ENCODE results near the gene ADH7.

Gene ADH7

DNA sequence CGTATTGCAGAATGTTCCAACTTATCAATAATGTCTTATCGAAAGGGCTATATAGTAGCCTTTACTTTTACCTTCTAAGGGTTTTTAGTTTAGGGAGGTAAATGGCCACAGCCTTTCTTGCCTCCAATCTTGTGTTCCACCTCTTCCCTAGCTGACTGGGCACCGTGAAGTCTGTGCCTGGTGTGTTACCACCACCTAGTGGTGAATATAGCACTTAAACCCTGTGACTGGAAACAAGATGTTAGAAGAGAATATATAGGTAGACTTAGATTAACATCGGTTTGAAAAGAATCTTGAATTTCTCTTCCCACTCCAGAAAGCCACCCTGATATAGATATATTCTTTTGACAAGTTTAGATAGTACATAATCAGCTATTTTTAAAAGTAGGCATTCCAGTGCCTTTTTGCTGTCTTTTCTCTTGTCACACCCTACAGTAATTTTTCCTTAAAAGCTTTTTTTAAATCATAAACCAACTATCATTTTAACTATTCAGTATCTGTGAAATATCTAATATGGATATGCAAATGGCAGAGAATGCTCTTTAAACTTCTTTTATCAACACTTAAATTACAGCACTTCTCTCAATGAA is 27.8 kb upstream of the ADH7 start:
- Histone ChIP-seq H3K4me3 (ENCODE audit: low read length) (no peak overlapping the region), H3K4me1 (ENCODE audit: low read length) (peaks cover 7% of the 10 kb centered on the region), H4K20me1 (ENCODE audit: insufficient read depth, low read length) (no peaks in the 10 kb centered on the region), H2AFZ (ENCODE audit: low read depth, low read length) (no peak overlapping the region), H3K27me3 (ENCODE audit: low read depth, low read length) (no peaks in the 10 kb centered on the region), H3K4me2 (ENCODE audit: low read length) (no peak overlapping the region), H3K9ac (ENCODE audit: low read length) (no peak overlapping the region), H3K36me3 (replicated peaks; ENCODE audit: low read depth, low read length) (no peaks in the 10 kb centered on the region), H3K9me3 (ENCODE audit: insufficient read depth, low read length) (no peaks in the 10 kb centered on the region), H3K27ac (ENCODE audit: low read length) (no peak overlapping the region), H3K79me2 (ENCODE audit: low read length) (no peaks in the 10 kb centered on the region)
- no peak for TF ChIP-seq EZH2phosphoT487 (IDR thresholded peaks at IDR 0.05; ENCODE audit: low read depth)
- TF ChIP-seq, protein P1, sequence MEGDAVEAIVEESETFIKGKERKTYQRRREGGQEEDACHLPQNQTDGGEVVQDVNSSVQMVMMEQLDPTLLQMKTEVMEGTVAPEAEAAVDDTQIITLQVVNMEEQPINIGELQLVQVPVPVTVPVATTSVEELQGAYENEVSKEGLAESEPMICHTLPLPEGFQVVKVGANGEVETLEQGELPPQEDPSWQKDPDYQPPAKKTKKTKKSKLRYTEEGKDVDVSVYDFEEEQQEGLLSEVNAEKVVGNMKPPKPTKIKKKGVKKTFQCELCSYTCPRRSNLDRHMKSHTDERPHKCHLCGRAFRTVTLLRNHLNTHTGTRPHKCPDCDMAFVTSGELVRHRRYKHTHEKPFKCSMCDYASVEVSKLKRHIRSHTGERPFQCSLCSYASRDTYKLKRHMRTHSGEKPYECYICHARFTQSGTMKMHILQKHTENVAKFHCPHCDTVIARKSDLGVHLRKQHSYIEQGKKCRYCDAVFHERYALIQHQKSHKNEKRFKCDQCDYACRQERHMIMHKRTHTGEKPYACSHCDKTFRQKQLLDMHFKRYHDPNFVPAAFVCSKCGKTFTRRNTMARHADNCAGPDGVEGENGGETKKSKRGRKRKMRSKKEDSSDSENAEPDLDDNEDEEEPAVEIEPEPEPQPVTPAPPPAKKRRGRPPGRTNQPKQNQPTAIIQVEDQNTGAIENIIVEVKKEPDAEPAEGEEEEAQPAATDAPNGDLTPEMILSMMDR (IDR thresholded peaks at IDR 0.05; ENCODE audit: low read depth, low read length) = peak; percentile 87

- TF ChIP-seq, protein P1 (IDR thresholded peaks at IDR 0.05; ENCODE audit: low read depth, low read length) = no peak
- no peak for TF ChIP-seq EZH2phosphoT487 (IDR thresholded peaks at IDR 0.05; ENCODE audit: low read depth)
- Histone ChIP-seq H3K27me3 (ENCODE audit: low read depth, low read length) (no peaks in the 10 kb centered on the region), H3K36me3 (replicated peaks; ENCODE audit: low read depth, low read length) (no peaks in the 10 kb centered on the region), H4K20me1 (ENCODE audit: insufficient read depth, low read length) (no peaks in the 10 kb centered on the region), H2AFZ (ENCODE audit: low read depth, low read length) (no peak overlapping the region), H3K9me3 (ENCODE audit: insufficient read depth, low read length) (no peaks in the 10 kb centered on the region), H3K27ac (ENCODE audit: low read length) (no peak overlapping the region), H3K4me1 (ENCODE audit: low read length) (peaks cover 7% of the 10 kb centered on the region), H3K9ac (ENCODE audit: low read length) (no peak overlapping the region), H3K4me3 (ENCODE audit: low read length) (no peak overlapping the region), H3K79me2 (ENCODE audit: low read length) (no peaks in the 10 kb centered on the region), H3K4me2 (ENCODE audit: low read length) (no peak overlapping the region)
Observed at GRCh38 chr4:99461623-99462401, 26.7 kb upstream of the ADH7 start.

GRCh38 chr4:99459546-99460042 is 24.5 kb upstream of the ADH7 start:
- H3K9me3 ChIP-seq (ENCODE audit: insufficient read depth, low read length) = no peaks in the 10 kb centered on the region
- H3K36me3 ChIP-seq (replicated peaks; ENCODE audit: low read depth, low read length) = no peaks in the 10 kb centered on the region
- no peaks in the 10 kb centered on the region for H3K79me2 ChIP-seq (ENCODE audit: low read length)
- no peak overlapping the region for H3K9ac ChIP-seq (ENCODE audit: low read length)
- peaks cover 7% of the 10 kb centered on the region for H3K4me1 ChIP-seq (ENCODE audit: low read length)
- no peak overlapping the region for H2AFZ ChIP-seq (ENCODE audit: low read depth, low read length)
- H3K4me3 ChIP-seq (ENCODE audit: low read length) = no peak overlapping the region
- TF ChIP-seq EZH2phosphoT487 (IDR thresholded peaks at IDR 0.05; ENCODE audit: low read depth) = no peak
- TF ChIP-seq, protein P1 (IDR thresholded peaks at IDR 0.05; ENCODE audit: low read depth, low read length) = no peak
- H3K4me2 ChIP-seq (ENCODE audit: low read length) = no peak overlapping the region
- no peak overlapping the region for H3K27ac ChIP-seq (ENCODE audit: low read length)
- no peaks in the 10 kb centered on the region; the same call in 1 of the 2 replicates for H3K27me3 ChIP-seq (ENCODE audit: low read depth, low read length)
- no peaks in the 10 kb centered on the region for H4K20me1 ChIP-seq (ENCODE audit: insufficient read depth, low read length)

- H3K9ac ChIP-seq (ENCODE audit: low read length) = no peak overlapping the region
- H4K20me1 ChIP-seq (ENCODE audit: insufficient read depth, low read length) = no peaks in the 10 kb centered on the region
- no peaks in the 10 kb centered on the region for H3K36me3 ChIP-seq (replicated peaks; ENCODE audit: low read depth, low read length)
- no peak overlapping the region for H3K4me3 ChIP-seq (ENCODE audit: low read length)
- H3K27ac ChIP-seq (ENCODE audit: low read length) = no peak overlapping the region
- H3K9me3 ChIP-seq (ENCODE audit: insufficient read depth, low read length) = no peaks in the 10 kb centered on the region
- peaks cover 7% of the 10 kb centered on the region for H3K4me1 ChIP-seq (ENCODE audit: low read length)
- no peak overlapping the region for H3K4me2 ChIP-seq (ENCODE audit: low read length)
- no peak overlapping the region for H2AFZ ChIP-seq (ENCODE audit: low read depth, low read length)
- TF ChIP-seq, protein P1 (IDR thresholded peaks at IDR 0.05; ENCODE audit: low read depth, low read length) = no peak
- no peak for TF ChIP-seq EZH2phosphoT487 (IDR thresholded peaks at IDR 0.05; ENCODE audit: low read depth)
- H3K27me3 ChIP-seq (ENCODE audit: low read depth, low read length) = no peaks in the 10 kb centered on the region; the same call in 1 of the 2 replicates
- H3K79me2 ChIP-seq (ENCODE audit: low read length) = no peaks in the 10 kb centered on the region
Observed at GRCh38 chr4:99458911-99459447, 23.8 kb upstream of the ADH7 start.

Data from OCI-LY3 (cell line).